ENCODE results near the gene CPA1. TPM values are rescaled to one million over a fixed set of nuclear protein-coding genes. Genes with fewer than 3 reads are reported as not detected.

Gene CPA1
- total RNA-seq, 1 experiment from 2014 or later = 7.9 TPM

DNA sequence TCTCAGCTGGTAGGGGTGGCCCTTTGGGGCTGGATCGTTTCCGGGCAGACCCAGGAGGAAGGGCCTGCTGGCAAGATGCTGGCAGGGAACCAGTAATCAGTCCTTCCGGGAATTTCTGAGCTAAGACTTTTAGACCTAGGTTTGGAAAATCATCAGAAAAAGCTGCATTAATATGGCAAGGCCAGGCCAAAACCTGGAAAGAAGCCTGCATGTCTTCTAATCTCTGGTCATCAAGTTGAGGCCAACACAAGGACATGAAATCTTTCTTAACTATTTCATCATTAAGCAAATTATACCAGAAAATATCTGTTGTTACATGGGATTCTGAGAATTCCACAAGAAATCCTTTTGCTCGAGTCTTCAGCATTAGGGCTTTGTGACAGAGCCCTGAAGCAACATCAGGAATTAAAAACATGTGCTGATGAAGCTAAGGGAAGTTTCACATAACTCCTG, 19.9 kb downstream of the CPA1 start:
- no peak overlapping the region for H3K4me3 Mint-ChIP-seq
- no peaks in the 10 kb centered on the region; the same call in 1 of the 2 replicates for H3K27me3 Mint-ChIP-seq (ENCODE audit: low read depth)
- H3K27ac Mint-ChIP-seq = no peak overlapping the region
- ChIA-PET POLR2A (no interaction called here), CTCF (no interaction called here)
- ATAC-seq (no peak), DNase-seq (ENCODE audit: low spot score) (no peak)
- peaks cover 4% of the 10 kb centered on the region for H3K36me3 Mint-ChIP-seq
- H3K4me1 Mint-ChIP-seq = peaks cover 19% of the 10 kb centered on the region
- TF ChIP-seq ZNF512 (CRISPR knock-in tag; IDR thresholded peaks at IDR 0.05; ENCODE audit: borderline replicate concordance) (no peak), ZNF281 (CRISPR knock-in tag; IDR thresholded peaks at IDR 0.05) (no peak), ZNF138 (CRISPR knock-in tag; conservative IDR thresholded peaks at IDR 0.05) (no peak)
- TF ChIP-seq, protein P1, sequence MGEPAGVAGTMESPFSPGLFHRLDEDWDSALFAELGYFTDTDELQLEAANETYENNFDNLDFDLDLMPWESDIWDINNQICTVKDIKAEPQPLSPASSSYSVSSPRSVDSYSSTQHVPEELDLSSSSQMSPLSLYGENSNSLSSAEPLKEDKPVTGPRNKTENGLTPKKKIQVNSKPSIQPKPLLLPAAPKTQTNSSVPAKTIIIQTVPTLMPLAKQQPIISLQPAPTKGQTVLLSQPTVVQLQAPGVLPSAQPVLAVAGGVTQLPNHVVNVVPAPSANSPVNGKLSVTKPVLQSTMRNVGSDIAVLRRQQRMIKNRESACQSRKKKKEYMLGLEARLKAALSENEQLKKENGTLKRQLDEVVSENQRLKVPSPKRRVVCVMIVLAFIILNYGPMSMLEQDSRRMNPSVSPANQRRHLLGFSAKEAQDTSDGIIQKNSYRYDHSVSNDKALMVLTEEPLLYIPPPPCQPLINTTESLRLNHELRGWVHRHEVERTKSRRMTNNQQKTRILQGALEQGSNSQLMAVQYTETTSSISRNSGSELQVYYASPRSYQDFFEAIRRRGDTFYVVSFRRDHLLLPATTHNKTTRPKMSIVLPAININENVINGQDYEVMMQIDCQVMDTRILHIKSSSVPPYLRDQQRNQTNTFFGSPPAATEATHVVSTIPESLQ (CRISPR knock-in tag; IDR thresholded peaks at IDR 0.05) = no peak
- no peaks in the 10 kb centered on the region for H3K9me3 Mint-ChIP-seq

DNA sequence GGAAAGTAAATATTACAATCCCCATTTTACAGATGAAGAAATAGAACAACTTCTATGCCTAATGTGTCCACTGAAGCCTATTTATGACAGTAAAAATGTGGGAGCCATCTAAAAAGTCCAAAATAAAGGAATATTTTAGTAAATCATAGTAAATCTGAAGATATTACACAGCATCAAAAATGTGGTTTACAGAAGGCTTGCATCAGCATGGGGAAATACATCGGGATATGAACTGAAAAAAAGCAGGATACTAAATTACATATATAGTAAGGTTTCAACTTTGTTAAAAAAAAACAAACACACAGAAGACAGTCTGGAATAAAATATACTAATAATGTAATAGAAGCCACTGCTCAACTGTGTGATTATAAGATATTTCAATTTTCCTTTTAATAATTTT, 20.8 kb downstream of the CPA1 start:
- DNase-seq (ENCODE audit: low spot score) (no peak), ATAC-seq (no peak)
- Mint-ChIP-seq H3K4me1 (peaks cover 16% of the 10 kb centered on the region), H3K36me3 (peaks cover 4% of the 10 kb centered on the region), H3K4me3 (no peak overlapping the region), H3K27me3 (ENCODE audit: low read depth) (no peaks in the 10 kb centered on the region; the same call in 1 of the 2 replicates), H3K9me3 (no peaks in the 10 kb centered on the region), H3K27ac (no peak overlapping the region)
- ChIA-PET CTCF (no interaction called here), POLR2A (no interaction called here)
- TF ChIP-seq, protein P2, sequence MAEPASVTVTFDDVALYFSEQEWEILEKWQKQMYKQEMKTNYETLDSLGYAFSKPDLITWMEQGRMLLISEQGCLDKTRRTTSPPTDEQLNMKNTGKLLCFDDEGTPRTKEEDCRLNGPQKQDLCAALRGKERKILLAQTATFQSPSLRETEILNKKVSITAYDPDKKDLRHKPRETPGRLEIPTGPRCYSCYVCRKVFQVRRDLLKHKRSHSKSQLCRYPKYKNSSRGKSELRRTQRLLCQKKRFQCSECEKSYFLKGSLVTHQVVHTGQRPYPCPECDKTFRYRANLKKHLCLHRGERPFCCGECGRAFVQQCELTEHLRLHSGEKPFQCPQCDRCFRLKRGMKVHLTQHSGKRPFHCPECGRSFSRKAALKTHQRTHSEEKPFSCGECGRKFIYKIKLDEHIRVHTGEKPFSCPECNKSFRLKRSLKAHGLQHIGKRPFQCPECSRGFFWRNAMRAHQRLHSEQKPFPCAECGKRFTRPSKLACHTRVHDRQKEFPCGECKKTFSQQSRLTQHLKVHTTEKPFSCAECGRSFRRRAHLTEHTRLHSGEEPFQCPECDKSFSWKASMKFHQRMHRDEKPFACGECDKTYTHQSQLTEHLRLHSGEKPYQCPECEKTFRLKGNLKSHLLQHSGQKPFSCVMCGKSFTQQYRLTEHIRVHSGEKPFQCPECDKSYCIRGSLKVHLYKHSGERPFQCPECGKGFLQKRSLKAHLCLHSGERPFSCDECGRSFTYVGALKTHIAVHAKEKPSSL (CRISPR knock-in tag; conservative IDR thresholded peaks at IDR 0.05) = no peak
- no peak for TF ChIP-seq USF1 (CRISPR knock-in tag; IDR thresholded peaks at IDR 0.05)

- ATAC-seq = no peak
- ChIA-PET POLR2A (no interaction called here), CTCF (interaction anchor here (0.9 kb wide), 1 partner anchor 20 kb away, joined by 4 read pairs; no protein-coding TSS in a partner anchor)
- DNase-seq (ENCODE audit: low spot score) = no peak
- Mint-ChIP-seq H3K27ac (no peak overlapping the region), H3K9me3 (no peaks in the 10 kb centered on the region), H3K27me3 (ENCODE audit: low read depth) (no peaks in the 10 kb centered on the region; the same call in 1 of the 2 replicates), H3K36me3 (peaks cover 4% of the 10 kb centered on the region), H3K4me1 (peaks cover 13% of the 10 kb centered on the region), H3K4me3 (no peak overlapping the region)
- TF ChIP-seq, protein P3, sequence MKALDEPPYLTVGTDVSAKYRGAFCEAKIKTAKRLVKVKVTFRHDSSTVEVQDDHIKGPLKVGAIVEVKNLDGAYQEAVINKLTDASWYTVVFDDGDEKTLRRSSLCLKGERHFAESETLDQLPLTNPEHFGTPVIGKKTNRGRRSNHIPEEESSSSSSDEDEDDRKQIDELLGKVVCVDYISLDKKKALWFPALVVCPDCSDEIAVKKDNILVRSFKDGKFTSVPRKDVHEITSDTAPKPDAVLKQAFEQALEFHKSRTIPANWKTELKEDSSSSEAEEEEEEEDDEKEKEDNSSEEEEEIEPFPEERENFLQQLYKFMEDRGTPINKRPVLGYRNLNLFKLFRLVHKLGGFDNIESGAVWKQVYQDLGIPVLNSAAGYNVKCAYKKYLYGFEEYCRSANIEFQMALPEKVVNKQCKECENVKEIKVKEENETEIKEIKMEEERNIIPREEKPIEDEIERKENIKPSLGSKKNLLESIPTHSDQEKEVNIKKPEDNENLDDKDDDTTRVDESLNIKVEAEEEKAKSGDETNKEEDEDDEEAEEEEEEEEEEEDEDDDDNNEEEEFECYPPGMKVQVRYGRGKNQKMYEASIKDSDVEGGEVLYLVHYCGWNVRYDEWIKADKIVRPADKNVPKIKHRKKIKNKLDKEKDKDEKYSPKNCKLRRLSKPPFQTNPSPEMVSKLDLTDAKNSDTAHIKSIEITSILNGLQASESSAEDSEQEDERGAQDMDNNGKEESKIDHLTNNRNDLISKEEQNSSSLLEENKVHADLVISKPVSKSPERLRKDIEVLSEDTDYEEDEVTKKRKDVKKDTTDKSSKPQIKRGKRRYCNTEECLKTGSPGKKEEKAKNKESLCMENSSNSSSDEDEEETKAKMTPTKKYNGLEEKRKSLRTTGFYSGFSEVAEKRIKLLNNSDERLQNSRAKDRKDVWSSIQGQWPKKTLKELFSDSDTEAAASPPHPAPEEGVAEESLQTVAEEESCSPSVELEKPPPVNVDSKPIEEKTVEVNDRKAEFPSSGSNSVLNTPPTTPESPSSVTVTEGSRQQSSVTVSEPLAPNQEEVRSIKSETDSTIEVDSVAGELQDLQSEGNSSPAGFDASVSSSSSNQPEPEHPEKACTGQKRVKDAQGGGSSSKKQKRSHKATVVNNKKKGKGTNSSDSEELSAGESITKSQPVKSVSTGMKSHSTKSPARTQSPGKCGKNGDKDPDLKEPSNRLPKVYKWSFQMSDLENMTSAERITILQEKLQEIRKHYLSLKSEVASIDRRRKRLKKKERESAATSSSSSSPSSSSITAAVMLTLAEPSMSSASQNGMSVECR (CRISPR knock-in tag; IDR thresholded peaks at IDR 0.05; ENCODE audit: borderline replicate concordance) = no peak
- TF ChIP-seq ZNF281 (CRISPR knock-in tag; IDR thresholded peaks at IDR 0.05) (no peak), SOX15 (CRISPR knock-in tag; IDR thresholded peaks at IDR 0.05) (no peak), NR1H2 (CRISPR knock-in tag; IDR thresholded peaks at IDR 0.05) (no peak), SMAD3 (CRISPR knock-in tag; IDR thresholded peaks at IDR 0.05; ENCODE audit: borderline replicate concordance) (no peak), ZNF263 (CRISPR knock-in tag; IDR thresholded peaks at IDR 0.05; ENCODE audit: low read depth) (no peak), RORB (CRISPR knock-in tag; IDR thresholded peaks at IDR 0.05) (no peak), GABPB1 (CRISPR knock-in tag; IDR thresholded peaks at IDR 0.05) (no peak), ESRRA (CRISPR knock-in tag; IDR thresholded peaks at IDR 0.05; ENCODE audit: borderline replicate concordance) (no peak)
Measured at GRCh38 chr7:130401578-130401977, 21.3 kb downstream of the CPA1 start.

All from WTC11 (cell line).